HL-60/S4 treated with phorbol 12-myristate 13-acetate at 8.2 ng/mL for 4 days and 3 days (cell line): ENCODE data around the gene ANKRD22.

ENCODE experiments used
- in situ Hi-C: fragments of 300-500 bp; cut with MboI; formaldehyde crosslinking; loops from 2 replicates; pipeline ENCODE4 v1.15.0; 2022; ENCODE audit warnings: low sequenced_read_pairs

The ANKRD22 gene

DNA sequence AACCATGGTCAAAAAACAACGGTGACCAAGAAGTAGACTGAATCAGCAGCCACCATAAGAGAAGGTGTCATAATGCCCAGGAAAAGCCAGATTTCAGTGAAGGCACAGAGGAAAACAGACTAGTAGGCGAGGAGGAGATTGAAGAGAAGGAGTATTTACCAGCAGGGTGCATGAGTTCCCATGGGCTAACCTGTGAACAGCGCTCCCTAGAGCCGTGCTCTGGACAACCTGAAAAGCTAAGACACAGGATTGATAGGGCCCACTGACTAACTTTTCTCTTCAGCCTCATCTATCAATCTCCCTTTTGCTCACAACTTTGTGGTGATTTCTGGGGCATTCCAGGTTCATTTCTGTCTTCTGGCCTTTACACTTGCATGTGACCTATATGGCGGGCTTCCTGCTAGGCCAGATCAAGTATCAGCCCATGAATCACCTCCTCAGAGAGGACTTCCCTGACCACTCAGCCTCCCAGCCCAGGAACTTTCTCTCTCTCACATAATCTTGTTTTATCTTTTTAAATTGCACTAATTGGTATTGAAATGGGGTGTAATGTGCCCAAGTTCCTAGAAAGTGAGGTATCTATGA lies 12.8 kb downstream of the ANKRD22 start:
- in situ Hi-C loops, result loop anchor here (5.0 kb wide), 1 partner anchor 93 kb away; no protein-coding TSS in a partner anchor

DNA sequence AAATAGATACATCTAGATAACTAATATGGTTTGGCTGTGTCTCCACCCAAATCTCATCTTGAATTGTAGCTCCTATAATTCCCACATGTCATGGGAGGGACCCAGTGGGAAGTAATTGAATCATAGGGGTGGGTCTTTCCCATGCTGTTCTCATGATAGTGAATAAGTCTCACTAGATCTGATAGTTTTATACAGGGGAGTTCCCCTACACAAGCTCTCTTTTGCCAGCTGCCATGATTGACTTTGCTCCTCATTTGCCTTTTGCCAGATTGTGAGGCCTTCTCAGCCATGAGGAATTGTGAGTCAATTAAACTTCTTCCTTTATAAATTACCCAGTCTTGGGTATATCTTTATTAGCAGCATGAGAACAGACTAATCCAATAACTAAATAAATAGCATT lies 14.0 kb downstream of the ANKRD22 start:
- in situ Hi-C loops, result loop anchor here (5.0 kb wide), 1 partner anchor 95 kb away; no protein-coding TSS in a partner anchor

DNA sequence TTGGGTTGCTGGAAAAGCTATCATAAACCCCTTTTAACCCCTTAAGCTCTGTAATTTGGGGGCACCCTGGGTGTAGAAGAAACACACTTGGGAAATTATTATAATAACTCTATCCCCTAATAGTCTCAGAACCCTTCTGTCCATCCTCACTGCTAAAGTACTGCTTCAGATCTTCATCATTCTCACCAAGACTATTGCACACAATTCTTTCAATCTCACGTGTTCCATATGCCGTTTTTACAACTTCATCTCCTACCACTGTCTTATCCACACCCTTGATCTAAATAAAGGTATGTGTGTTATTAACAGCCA lies 15.8 kb downstream of the ANKRD22 start:
- in situ Hi-C loops, result loop anchor here (5.0 kb wide), 1 partner anchor 96 kb away; no protein-coding TSS in a partner anchor

DNA sequence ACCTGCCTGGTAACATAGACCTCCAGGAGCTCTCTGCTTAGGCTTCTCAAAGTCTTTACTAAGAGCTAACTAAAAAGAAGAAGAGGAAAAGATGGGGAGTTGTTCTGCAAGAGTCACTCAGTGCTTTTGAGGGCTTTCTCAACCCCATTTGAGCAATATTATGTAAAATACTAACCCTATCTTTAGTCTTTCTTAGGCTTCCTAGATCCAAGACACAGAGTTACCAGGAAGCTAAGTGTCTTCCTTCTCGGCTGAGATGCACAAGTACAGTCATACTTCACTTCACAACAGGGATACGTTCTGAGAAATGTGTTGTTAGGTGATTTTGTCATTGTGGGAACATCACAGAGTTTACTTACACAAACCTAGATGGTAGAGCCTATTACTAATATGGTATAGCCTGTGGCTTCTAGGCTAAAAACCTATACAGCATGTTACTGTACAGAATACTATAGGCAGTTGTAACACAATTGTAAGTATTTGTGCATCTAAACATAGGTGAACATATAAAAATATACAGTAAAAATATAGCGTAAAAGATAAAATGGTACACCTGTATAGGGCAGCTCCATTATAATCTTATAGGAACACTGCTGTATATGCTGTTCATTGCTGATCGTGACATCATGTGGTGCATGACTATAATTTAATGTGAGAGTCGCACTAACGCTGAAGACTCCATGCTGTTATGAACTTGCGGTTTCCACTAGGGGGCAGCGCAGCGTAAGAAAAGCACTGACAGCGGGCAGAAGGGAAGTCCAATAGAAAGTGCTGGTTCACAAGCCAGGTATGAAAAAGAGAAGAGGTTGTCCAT lies 16.3 kb downstream of the ANKRD22 start:
- in situ Hi-C loops, result loop anchor here (5.0 kb wide), 1 partner anchor 97 kb away; no protein-coding TSS in a partner anchor

DNA sequence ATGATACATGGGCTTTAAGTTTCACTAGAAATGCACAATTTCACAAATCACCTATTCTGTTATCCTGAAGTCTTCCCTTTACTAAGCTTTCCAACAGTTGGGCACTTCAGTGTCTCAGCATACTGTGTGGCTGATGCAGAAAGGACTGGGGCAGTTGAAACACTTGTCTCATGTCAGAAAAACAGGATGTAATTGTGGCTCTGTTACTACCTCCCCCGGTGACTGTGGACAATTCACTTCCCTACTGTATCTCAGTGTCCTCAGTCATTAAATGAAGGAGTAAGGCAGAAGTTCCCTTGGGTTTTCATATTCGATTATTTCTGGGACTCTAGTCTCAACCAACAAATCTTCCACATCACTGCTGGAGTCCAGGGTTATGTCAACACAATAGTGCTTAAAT lies 17.9 kb downstream of the ANKRD22 start:
- in situ Hi-C loops, result no loop called here

DNA sequence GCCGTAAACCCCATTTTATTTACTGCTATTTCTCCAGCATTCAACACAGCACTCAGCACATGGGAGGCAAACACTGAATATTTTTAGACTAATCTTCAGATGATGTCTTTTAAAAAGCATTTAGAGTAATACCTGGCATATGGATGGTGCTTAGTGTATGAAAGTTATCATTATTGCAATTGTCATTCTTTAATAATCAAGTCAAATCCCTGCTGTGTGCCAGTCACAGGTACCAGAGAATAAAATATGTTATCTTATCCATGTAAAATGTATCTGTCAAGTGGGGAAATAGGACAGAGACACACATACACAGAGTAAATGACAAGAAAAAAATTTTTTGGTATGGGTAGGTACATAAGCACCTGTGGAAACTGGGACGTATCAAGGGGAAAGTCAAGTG lies 18.5 kb downstream of the ANKRD22 start:
- in situ Hi-C loops, result no loop called here

DNA sequence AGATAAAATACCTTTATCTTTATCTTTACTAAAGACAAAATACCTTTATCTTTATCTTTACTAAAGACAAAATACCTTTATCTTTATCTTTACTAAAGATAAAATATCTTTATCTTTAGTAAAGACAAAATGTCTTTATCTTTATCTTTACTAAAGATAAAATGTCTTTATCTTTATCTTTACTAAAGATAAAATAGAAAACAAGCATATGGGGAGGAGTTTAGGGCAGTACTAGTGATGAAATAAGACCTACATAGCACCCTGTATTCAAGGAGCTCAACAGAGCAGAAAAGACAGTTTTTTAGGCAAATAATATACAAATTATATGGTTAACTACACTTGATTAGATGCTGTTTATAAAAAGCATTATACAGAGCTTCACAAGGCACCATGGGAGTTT lies 19.3 kb downstream of the ANKRD22 start:
- in situ Hi-C loops, result no loop called here

DNA sequence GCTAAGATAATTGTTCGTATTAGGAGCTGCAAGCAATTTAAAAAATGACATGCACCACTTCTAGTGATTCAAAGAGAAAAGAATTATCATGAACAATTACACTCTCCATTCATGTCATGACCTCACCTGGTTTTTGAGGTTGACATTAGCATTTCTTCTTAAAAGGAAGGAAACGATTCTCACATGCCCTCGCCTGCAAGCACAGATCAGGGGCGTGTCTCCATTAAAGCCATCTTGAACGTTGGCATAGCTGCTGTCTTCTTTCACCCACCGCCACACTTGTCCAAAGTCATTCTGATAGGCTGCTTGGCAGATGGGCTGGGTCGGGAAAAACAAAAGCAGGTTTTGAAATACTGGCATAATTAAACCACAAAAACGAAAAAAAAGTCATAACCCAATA lies 19.9 kb downstream of the ANKRD22 start:
- in situ Hi-C loops, result no loop called here

DNA sequence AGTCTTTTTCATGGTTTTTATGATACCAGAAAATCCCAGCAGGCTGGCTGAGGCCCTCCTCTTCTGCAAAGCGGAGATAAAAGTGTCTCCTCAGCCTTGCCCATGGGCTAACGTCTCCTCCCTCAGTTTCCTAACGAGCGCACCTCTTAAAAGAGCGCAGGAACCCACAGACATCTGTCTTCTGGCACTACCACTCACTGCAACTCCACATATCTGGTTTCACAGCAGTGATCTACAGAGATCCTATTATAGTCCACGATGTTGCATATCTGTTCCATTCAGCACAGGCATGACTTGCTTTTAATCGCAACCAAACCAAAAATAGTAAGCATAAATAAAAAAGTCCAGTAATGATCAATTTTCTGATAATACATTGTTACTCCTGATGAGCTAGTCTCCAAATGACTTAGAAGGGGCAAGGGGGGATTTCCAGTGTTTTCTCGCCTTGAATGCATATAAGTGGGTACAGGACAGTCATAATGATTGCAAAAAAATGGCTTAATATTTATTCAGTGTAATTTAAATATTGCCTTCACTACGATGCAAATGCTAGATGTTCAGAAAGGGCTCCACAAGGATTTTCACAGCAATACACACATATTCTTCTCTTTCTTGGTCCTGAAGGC lies 20.9 kb downstream of the ANKRD22 start:
- in situ Hi-C loops, result no loop called here

DNA sequence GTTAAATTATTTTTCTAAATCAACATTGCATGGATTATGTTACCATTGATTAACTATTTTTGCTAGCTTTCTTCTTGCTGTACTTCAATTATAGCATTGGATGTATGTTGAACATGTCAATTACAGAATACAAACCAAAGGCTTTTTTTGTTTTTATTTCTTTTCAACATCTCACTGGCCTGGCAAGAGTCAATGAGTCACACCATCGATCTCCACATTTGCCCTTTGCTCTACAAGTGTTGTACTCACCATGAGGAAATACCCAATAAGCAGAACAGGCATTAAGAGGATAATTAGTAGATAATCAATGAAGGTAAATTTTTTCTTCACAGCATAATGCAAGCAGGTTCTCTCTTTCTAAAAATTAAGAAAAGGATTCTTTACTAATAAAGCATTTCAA lies 23.3 kb downstream of the ANKRD22 start:
- in situ Hi-C loops, result no loop called here

DNA sequence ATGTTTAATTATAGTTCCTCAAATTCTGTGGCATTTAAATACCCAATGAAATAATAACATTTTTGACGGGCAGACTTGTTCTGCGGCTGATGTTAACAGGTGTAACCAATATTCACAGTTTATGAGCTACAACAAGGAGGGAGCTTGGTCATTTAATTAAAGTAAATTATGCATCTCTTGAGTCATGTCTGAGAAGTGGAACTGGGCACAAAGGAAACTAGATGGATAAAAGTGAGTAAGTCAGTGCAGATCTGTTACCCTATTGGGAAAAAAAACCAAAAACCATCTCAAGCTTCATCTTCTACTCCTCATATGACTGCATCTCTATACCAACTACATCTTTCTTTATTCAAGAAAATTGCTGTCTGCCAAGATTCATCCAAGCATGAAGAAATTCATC lies 24.0 kb downstream of the ANKRD22 start:
- in situ Hi-C loops, result no loop called here

DNA sequence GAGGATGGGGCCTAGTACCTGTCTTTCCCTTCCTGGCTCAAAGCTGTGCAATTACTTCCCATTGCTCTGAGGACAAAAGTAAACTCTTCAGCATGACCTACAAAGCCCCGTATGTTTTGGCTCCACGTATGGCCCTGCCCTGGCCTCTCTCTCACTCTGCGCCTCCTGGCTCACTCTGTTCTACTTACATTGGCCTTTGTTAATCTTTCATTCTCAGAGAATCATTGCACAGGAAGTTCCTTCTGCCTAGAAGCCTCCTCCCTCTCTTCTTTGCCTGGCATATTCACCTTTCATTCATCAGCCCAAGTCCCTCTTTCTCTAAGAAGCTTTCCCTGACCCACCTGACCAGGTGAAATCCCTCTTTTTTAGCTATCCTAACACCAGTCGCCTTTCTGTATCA lies 25.3 kb downstream of the ANKRD22 start:
- in situ Hi-C loops, result no loop called here

DNA sequence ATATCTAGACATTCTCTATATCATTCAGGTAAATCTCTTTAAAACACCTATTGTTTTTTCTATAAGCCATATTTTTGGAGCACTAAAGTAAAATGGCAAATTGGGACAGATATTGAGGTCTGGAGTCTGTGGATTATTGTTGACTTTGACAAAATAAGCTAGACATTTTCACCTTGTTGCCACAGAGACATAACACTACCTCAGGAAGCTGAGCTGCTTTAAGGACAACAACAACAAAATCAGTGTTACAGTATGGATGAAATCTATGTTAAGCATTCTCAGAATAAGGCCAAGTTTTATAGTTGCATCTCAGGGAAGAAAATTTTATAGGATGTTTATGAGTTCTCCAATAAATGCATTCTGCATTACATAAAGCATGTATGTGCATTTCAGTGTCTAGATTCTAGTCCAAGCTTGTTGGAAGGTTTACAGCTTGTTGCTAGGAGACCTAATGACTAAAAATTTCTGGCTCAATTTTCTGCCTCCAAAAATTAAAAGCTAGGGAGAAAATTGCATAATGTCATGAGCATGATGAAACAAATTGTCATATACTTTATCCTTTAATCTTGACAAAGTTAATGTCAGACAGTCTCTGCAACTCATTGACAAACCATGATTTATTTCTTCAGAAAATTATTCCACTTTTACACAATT lies 30.8 kb downstream of the ANKRD22 start:
- in situ Hi-C loops, result no loop called here

DNA sequence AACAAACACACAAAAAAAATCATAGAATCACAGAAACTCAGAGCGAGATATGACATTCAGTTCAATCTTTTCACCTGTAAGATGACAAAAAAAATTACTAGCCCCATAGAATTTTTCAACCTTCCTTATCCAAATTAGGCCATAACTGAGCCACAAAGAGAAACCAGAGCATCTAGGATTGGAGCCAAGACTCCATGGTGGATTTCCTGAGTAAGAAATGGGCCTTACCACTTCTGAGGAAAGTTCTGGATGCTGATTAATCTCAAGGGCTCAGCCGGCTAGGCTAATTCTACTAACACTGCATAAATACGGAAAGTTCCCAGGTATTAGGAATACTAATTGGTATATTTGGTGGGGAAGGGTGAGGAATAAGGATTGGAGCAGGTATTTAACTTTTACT lies 32.4 kb downstream of the ANKRD22 start:
- in situ Hi-C loops, result no loop called here

DNA sequence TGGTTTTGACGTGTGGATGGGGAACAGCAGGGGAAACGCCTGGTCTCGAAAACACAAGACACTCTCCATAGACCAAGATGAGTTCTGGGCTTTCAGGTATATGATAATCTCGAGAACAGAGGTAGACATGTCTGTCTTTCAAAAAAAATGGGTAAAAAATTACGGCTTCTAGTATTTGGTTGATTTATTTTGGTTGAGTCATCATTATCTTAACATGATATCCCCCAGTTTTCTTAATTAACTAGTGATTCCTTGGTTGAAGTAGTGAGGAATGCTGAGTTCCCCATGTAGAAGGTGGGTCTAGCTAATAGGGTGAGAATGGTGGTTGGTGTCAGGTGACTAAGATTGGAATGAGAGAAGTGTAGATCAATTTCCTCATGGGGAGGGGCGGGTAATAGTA lies 38.4 kb downstream of the ANKRD22 start:
- in situ Hi-C loops, result no loop called here

DNA sequence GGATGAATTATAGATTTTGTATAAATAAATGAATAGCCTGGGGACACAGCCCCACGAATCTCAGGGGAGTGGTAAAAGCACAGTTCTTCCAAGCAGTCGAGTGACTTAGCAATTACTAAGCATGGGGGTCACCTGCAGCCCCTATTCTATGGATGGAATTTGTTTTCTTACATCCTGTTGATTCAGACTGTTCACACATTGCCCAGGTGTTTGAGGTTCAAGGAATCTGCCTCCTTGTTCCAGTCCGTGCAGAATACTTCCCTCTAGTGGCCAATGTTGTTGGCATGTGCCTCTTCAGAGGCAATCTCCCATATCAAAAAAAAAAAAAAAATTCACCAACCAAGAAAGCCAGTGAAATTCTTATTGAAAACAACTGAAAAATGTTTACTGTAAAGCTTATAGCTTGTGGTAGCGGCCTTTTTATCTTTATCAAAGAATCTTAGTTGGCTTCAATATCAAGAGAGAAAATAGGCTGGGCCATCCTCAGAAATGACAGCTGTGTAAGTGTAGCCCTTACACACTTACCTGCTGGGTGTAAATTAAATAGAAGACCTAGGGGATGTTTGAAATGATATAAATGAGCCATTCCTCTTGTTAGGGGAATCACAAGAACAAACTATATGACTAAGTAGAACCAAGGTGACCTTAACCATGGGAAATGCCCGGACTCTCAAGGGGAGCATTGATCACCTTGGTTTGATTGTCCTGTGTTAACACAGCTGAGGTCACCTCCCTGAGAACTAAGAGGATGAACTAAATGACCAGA lies 41.3 kb downstream of the ANKRD22 start:
- in situ Hi-C loops, result no loop called here

DNA sequence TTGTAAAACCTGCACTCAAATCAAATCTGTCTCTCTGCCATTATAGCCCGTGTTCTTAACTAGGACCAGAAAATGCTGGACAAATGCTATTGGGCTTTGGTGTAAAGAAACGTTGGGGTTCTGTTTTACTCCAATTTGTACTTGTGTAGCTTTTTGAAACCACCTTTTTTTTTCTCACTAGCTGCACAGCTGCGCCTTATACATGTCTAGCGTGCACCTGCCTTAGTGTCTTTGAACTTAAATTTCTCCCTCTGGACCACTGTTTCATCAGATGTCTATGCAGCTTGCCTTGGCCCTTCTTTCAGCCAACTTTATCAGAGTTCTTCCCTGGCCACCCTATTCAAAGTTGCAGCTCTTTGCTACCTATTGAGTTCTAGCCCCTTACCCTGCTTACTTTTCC lies 42.0 kb downstream of the ANKRD22 start:
- in situ Hi-C loops, result no loop called here

DNA sequence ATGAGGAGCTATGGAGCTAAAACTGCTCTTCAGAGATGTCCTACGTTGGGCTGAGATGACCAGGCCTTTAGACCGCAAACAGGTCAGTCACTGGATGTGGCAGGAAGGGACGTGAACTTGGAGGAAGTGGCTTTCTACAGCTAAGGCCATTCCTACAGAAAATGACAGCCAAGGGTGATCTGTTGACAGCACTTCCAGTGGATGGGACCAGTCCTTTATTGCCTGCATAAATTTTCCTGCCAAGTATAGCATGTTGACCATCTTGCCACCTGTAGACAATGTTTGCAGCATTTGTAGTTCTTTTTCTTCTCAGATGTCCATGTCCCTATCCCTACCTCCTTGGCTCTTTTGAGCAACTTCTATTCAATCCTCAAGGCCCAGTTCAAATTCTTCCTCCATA lies 45.7 kb downstream of the ANKRD22 start:
- in situ Hi-C loops, result no loop called here

DNA sequence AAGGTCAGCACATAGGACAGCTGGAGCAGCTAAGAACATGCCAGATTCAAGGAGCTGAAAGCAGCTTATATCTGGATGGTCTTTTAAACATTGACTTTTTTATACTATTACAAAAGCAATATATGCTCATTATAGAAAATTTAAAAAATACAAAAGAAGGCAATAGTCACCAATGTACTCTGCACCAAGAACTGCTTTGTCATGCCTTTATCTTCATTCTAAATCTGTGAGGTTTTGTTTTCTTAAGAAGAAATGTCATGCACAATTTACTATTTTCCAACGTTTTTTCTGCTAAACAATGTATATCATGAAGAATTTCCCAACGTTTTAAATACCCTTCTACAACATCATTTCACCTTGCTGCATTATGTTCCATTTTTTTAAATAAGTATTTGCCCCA lies 46.3 kb downstream of the ANKRD22 start:
- in situ Hi-C loops, result no loop called here

DNA sequence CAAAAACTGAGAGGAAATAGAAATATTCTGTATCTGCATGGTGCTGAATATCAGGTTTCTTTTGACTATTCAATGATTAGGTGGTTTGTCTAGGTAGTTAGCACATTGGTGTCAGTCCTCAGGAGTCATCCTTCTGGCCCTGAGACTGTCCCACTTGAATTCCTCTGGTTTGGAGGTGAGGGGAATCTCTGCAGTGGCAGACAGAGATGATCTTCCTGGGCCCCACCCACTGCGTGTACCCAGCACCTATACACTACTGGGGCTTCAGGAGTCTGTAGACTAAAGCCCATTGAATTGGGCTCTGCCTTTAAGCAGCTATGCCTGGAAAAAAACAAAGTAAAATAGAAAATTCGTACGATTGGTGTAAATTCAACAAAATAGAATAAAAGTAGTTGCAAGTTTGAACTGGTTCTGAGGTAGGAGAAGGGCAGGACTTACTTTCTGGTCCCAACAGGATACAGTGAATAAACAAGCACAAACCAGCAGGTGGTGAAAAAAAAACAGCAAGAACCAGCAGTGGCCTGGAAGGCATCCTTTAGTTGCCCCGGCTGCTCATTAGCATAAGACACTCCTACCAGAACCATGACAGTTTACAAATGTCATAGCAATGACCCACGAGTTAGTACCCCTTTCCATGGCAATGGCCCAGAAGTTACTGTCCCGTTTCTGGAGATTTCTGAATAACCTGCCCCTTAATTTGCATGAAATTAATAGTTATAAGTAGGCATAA lies 47.4 kb downstream of the ANKRD22 start:
- in situ Hi-C loops, result no loop called here
